Left colon (tissue), 2 donors: Measurements from ENCODE around the gene SLC25A1. TPM values are rescaled to one million over a fixed set of nuclear protein-coding genes. Genes with fewer than 3 reads are reported as not detected.
A peak's percentile ranks its signal among the peaks of the same experiment; 100 is the strongest.

Experiments
- ATAC-seq: fragments of 200-7000 bp; cut with Tn5 transposase; one replicate; pipeline ENCODE4 v1.9.1; 2020; ENCODE audit warnings: mild to moderate bottlenecking, moderate library complexity
- DNase-seq, 2 donors: peaks; one replicate each; pipeline ENCODE4 v3.0.0-alpha.2; 2020
- intact Hi-C, 2 donors: fragments of 100-400 bp; cut with DNase I in 1 of 2; cut with micrococcal nuclease in 1 of 2; formaldehyde crosslinking; loops; one replicate each; pipeline versions ENCODE4 v1.11.2 to v1.14.0; 2022; cut with DNase I, micrococcal nuclease
- total RNA-seq, 2 donors: library from RNA; stranded (reverse); fragmentation: NEBNext Ultra II Directional; extraction: Animal tissue kit (Norgen Biotek cat#: 25700); gene quantifications; one replicate each; pipeline ENCODE4 v1.2.1, GENCODE V29; 2021
- donor health status: DM: no; HTN: no; CAD: no.
- donor health status: DM: yes; HTN: yes; CAD: no.

The SLC25A1 gene
- total RNA-seq, 2 donors from 2014 or later: 137 to 194 TPM

- DNase-seq (no peak), ATAC-seq (no peak)
- intact Hi-C loops: no loop called here
Observed at GRCh38 chr22:19187716-19188563, 9.4 kb upstream of the SLC25A1 start.

GRCh38 chr22:19184276-19184997 is 5.9 kb upstream of the SLC25A1 start:
- intact Hi-C loops: no loop called here
- no peak for DNase-seq
- ATAC-seq: no peak

- ATAC-seq: no peak
Observed at GRCh38 chr22:19183216-19183615, 4.7 kb upstream of the SLC25A1 start.

DNA sequence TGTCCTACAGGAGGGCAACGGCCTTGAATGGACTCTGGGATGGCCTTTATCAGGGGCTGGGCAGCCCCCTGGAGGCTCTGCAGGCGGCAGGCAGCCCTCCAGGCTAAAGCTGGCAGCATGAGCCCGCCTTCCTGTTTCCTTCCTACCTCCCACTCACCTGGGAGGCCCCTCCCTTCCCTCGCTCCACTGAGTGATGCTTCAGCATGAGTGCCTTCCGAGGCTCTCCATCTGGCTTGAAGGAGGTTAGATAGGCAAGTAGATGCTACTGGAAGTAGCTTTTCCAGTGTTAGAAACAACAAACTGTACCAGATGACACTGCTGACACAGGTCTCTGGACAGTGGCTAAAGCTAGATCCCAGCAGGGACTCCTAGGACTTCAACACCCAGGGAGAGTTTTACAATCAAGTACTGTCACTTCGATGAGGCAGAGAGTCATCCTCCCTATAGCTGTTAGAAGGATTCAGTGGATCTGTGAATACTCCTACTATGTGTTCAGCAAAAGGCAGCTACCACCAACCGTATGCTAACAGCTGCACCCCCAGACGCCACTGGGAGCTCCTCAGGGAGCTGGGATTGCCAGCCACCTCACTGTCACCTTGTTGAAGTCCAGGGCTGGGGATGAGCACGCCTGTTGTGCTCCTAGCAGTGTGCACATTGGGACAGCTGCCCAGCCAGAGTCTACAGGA is 4.1 kb upstream of the SLC25A1 start:
- intact Hi-C loops: no loop called here
- ATAC-seq (no peak), DNase-seq (no peak)

More at GRCh38 chr22:19183216-19183615, 4.7 kb upstream of the SLC25A1 start:
- no peak for DNase-seq
- intact Hi-C loops: no loop called here

DNA sequence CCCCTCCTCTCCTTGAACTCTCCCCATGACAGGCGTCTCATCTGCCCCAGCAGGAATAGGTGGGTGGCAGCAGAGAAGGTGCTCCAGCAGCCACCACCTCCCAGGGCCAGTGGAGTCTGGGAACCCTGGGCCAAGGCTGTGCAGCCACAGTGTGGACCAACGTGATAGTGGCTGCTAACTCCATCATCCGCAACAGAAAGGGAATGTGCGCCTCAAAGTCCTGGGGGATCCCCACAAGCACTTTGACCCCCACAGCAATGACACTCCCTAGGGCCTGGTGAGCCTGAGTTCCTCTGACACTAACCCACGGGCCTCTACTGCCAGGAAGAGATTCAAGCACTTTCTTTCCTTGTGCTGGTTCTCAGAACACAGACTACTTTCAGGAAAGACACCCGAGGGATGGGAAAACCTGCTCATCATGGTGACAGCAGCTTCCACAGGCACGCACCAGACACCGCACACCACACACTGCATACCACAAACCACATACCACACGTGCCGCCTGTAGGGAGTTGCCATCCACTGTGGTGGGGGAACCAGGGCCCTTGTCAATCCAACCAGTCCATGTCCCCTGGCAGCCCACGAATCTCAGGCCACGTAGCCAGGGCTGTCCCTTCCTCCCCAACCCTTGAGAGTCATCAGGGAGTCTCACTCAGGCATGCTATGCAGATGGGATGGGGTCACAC is 3.4 kb upstream of the SLC25A1 start:
- no peak for DNase-seq
- ATAC-seq: no peak
- intact Hi-C loops: no loop called here

DNA sequence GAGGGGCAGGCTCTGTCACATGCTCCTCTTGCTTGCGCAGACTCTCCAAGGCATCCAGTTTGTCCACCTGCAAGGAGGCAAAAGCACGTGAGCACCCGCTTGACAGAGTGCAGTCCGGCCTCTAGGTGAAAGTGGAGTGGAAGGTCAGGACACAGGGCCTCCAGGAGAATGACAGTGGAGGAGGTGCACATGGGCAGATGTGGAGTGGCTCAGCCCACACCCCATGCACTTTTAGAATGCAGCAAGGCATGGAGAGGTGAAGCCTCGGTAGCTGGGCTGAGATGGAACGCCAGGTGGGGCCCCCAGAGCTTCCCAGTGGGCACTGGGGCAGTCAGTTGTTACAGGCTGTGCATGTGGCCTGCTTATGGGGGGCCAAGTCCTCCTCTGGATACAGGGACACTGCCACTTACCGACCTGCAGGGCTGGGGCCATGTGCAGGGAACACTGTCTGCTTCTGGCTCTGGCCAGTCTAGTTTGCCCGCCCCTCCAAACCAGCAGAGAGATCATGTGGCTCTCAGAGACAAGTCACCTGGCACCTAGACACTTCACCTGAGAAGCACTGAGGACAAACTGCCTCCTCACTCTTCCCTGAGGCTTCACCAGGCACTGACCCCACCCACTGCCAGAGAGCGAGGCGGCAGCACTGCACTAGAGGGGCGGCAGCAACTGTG is 2.3 kb upstream of the SLC25A1 start:
- DNase-seq (no peak), ATAC-seq (no peak)
- intact Hi-C loops: no loop called here

DNA sequence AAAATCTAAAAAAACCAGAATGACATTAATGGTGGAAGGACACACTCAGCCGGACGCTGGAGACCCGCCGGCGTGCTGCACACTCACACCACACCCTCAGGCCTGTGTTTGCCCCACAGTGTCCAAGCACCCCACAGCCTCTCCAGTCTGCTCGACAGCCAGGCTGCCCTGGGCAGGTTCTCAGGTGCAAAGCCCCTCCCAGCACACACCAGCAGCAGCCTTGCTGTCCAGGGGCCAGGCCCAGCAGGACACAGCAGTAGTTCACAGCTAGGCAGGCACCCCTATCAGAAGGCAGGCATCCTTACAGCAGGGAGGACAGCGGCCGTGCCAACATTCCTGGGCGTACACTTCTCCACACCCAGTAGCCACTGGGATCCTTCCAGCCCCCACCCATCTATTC is 1.7 kb upstream of the SLC25A1 start:
- intact Hi-C loops: no loop called here
- DNase-seq (no peak), ATAC-seq (no peak)

- DNase-seq (peak; percentile 81 to 87), ATAC-seq (peak; percentile 70)
- intact Hi-C loops: no loop called here
Observed at GRCh38 chr22:19179497-19180048, 1.0 kb upstream of the SLC25A1 start.

GRCh38 chr22:19178065-19178656 is 375 bp downstream of the SLC25A1 start:
- peak; percentile 48 for ATAC-seq
- DNase-seq: peak; percentile 60 to 78
- intact Hi-C loops: no loop called here

DNA sequence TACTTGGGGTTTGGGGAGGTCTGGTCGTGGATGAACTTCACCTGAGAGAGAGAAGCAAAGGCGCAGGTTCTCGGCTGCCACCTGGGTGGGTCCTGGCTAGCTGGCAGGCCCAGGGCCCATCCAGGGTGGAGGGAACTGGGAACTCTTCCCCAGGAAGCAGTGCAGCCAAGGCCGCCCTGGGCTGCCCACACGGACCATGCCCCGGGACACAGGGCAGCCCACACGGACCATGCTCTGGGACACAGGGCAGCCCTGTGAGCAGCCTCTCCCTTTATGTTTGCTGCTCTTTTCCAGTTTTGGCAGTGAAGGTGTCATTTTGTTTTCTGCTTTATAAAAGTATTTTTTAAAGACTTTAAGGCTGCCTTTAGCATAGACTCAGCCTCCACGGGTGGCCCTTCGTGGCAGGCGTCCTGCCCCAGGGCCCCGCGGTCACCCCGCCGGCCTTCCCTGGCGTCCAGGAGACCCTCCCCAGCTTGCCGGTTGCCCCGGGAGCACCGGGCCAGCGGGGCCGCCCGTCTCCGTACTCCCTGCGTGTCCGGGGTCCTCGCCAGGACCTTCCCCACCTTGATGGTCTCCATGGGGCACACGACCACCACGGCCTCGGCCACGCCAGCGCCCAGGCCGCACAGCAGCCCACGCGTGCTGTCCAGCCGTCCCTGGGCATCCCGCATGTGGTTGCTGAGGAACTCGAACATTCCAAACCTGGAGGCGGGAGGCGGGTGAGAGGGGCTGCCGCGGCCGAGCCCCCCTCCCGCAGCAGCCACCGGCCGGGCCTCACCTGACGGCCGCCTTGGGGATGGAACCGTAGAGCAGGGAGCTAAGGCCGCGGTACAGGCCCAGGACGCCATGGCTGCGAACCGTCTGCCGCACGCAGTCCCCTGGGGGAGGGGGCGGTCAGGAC is 1.1 kb downstream of the SLC25A1 start:
- DNase-seq: peak in 1 of 2 donors; percentile 14
- intact Hi-C loops: no loop called here
- no peak for ATAC-seq

DNA sequence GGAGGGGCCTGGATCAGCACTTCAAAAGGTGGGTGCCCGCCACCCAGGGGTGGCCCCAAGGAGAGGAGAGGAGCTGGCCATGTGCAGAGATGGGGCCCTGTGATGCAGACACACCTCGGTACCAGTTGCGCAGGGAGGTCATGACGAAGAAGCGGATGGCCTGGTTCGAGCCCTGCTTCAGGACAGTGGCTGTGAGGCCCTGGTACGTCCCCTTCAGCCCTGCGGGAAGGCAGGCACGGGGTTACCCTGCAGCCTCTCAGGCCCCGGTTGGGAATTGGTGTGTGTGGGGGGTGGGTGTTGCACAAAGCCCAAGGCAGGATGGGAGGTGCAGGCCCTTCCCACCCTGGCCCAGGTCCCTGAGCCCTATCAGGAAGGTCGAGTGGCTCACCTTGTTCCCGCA is 1.8 kb downstream of the SLC25A1 start:
- DNase-seq: peak in 1 of 2 donors; percentile 13

GRCh38 chr22:19176175-19176643 is 2.3 kb downstream of the SLC25A1 start:
- peak in 1 of 2 donors; percentile 23 for DNase-seq
- ATAC-seq: no peak
- intact Hi-C loops: no loop called here

More for the DNA sequence above, 1.8 kb downstream of the SLC25A1 start:
- ATAC-seq: no peak
- intact Hi-C loops: no loop called here

GRCh38 chr22:19175602-19176174 is 2.8 kb downstream of the SLC25A1 start:
- DNase-seq (peak in 1 of 2 donors; percentile 18), ATAC-seq (no peak)
- intact Hi-C loops: no loop called here

GRCh38 chr22:19175026-19175601 is 3.4 kb downstream of the SLC25A1 start:
- no peak for ATAC-seq
- DNase-seq: no peak
- intact Hi-C loops: no loop called here

DNA sequence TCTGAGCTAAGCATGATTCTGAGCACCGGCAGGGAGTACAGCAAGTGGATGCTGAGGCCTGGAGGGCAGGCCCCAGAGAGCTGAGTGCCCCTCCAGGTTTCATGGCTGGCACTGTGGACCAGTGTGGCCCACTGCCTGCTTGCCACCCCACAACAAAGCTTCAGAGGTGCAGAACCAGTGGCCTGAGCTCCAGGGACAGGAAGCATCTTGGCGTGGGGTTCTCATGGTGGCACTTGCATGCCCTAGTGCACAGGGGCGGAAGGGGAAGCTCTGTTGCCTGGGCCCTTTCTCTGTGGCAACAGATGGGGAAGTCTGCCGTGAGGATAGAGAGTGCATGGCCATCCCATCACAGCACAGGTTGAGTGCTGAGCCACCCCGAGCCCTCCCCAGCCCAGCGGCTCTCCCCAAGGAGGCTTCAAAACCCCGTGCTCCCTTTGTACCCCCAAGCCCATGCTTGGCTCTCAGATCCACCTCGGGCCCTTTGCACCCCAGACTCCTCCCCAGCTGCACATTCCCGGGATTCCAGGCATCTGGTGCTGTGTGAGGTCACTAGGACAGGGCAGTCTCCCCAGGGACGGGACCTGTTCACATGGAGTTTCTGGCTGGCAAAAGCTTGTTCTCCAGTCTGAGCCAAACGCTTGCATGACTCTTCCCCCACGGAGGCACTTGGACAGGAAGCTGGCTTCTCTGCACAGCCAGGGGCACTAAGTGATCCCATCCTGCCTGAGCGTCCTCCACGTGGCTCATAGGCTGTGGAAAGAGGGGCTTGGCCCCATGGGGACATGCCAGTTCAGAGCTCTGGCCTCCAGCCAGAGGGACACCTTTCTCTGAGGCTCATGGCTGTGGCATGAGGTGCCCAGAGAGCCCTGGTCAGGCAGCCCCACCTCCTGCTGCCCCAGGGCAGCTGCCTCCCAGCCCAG is 4.2 kb downstream of the SLC25A1 start:
- intact Hi-C loops: no loop called here
- DNase-seq (peak in 1 of 2 donors; percentile 13), ATAC-seq (no peak)
